HG03066 (cell line): ENCODE measurements around the gene ARHGAP4.

Experiments
- ATAC-seq: cut with Tn5 transposase; IDR thresholded peaks from one replicate; pipeline ENCODE4 v1.9.1; 2021; ENCODE audit warnings: low read depth; ENCODE audit not compliant: unreplicated experiment

Gene ARHGAP4

DNA sequence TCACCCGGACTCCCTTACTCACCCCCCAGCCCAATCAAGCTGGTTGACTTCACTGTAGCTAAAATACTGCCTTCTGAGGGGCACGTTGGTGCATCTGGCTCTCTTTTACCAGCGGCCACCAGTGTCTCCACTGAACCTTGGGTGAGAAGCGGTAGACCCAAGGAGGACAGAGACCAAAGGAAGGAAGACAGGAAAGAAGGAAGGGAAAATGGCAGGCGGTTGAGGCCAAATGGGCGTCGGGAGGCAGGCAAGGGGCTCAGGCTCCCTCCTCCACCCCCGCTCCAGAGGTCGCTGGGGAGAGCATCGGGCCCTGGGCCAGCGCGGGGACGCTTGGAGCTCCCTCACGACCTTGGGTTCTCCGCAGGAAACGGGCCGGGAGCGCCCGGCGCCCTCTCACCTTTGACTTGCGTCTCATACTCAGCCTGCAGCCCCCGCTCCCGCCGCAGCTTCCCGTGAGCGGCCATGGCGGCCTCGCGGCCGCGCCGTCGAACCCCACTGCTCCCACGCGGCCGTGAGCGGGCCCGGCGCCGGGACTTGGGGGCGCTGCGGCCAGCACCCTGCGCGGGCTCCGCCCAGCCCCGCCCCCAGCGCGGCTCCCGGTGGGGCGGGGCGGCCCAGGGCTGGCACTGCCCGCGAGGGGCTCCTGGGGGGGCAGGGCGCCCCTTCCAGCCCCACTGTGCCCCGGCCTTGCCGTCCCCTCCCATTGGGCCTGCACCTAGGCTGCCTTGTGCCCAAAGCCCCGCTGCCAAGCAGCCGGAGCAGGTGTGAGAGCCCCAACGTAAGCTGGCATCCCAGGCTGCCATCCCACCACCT, at the start of gene ARHGAP4:
TSS of gene ARHGAP4 (minus strand) at position 526 of the 813 bp plus-strand sequence. CDS start at position 464, 62 bp downstream.
- ATAC-seq = no peak

DNA sequence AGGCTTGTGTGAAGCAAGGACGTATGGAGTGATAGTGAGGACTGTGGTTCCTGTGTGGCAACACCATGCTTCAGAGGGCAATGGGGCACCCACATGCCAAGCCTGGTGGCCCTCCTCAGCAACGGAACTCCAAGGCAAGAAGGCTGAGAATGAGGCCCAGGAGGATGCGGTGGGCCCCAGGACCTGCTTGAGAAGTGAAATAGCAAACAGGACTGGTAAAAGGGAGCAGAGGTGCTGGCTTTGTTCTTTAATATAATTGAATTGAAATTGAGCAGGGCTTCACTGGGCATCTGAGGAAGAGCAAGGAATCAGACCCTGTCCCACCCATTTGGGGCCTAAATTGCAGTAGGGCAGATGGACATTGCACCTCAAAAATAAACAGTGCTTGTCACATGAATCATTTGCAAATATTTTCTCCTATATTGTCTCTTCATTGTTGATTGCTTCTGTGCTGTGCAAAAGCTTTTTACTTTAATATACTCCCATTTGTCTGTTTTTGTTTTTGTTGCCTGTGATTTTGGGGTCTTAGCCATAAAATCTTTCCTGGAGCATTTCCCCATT, 48.7 kb upstream of the ARHGAP4 start:
- ATAC-seq = no peak

DNA sequence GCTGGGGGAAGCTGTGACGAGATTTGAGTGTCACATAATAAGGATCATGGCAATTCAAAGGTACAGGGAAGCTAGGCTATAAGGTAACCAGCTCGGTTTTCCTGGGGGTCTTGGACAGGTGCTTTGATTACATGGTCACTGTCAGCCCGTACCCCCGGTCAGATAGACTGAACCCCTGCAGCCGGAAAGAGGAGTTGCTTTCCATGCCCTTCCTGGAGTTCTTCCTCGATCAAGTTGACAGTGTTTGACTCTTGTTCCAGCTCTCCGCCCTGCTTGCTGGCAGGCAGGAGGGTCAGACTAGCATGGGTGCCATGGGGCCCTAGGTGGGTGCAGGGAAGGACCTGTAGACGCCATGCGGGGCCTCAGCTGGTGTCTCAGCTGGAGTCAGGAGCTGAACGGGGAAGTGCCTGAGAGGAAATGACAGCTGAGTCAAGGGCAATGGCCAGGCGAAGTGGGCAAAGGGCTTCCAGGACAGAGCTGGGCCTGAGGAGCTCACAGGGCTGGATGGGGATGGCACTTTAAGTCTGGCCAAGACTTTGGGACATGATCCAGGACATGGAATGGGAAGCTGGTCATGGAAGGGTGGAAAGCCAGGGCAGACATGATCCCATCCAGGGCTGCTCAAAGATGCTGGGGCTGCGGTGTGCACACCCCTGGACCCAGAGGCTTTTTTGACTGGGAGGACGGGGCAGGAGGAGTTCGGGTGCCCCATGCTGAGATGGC, 48.1 kb upstream of the ARHGAP4 start:
- no peak for ATAC-seq

DNA sequence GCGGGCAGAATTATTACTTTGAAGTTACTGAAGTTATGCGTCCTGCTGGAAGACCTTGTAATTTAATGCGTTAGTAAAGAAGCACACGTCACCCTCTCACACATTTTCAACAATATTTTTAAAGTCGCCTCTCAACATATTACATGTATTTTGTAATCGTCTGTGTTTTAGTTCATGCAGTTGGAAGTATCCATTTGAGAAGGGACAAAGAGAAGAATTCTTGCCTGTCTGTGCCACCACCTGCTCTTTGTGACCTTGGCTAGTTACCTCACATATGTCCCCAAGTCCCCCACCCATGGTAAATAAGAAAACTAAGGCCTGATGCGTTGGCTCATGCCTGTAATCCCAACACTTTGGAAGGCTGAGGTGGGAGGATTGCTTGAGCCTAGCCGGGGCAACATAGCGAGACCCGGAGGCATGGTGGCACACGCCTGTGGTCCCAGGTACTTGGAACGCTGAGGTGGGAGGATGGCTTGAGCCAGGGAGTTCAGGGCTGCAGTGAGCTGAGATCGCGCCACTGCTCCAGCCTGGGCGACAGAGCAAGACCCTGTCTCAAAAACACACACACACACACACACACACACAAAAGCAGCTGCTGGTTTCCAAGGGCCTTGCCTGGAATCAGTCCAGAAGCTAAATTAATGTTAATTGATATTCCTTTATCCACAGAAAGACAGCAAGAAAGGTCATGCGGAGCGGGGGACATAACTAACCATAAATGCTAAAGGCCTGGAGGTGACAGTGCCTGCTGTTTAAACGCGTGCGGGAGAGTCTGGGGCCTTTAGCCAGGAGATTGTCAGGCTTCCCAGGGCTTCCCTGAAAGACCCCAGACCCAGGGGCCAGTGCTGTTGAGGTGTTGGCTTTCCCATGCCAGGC, 47.3 kb upstream of the ARHGAP4 start:
- ATAC-seq = no peak

DNA sequence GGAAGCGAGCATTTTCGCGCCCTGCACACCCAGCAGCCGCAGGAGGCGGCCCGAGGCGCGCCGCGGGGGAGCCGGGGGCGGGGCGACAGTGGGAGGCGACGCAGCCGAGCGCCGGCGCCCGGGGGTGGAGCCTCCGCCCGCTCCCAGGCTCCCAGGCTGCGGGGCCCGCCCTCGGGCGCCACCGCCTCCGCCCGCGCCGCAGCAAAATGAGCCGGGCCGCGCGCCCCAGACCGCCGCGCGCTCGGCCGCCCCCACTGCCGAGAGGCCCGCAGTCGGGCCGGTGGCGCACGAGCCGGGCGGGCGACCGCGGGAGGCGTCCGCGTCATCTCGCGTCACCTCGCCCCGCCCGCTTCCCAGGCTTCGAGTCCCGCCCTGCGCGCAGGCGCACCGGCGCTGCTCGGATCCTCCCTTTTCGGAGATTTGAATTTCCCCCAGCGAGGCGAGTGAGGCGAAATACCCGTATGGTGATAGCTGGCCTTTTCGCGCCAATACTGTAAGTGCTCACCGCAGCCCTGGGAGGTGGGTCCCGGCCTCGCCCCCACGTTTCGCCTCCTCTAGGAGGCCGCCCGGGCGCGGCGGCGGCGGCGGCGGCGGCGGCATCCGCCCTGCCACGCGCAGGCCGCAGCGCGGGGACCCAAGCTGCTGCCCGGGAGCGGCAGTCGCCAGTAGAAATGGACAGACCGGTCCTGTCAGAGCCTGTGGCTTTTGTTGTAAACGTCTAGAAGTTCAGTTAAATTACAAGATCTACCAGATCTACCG, 46.5 kb upstream of the ARHGAP4 start, which contains the start of gene TMEM187:
TSS of gene TMEM187 (plus strand) at position 387 of the 759 bp plus-strand sequence. CDS start 9,309 bp downstream, outside the sequence.
- ATAC-seq = peak; percentile 36

DNA sequence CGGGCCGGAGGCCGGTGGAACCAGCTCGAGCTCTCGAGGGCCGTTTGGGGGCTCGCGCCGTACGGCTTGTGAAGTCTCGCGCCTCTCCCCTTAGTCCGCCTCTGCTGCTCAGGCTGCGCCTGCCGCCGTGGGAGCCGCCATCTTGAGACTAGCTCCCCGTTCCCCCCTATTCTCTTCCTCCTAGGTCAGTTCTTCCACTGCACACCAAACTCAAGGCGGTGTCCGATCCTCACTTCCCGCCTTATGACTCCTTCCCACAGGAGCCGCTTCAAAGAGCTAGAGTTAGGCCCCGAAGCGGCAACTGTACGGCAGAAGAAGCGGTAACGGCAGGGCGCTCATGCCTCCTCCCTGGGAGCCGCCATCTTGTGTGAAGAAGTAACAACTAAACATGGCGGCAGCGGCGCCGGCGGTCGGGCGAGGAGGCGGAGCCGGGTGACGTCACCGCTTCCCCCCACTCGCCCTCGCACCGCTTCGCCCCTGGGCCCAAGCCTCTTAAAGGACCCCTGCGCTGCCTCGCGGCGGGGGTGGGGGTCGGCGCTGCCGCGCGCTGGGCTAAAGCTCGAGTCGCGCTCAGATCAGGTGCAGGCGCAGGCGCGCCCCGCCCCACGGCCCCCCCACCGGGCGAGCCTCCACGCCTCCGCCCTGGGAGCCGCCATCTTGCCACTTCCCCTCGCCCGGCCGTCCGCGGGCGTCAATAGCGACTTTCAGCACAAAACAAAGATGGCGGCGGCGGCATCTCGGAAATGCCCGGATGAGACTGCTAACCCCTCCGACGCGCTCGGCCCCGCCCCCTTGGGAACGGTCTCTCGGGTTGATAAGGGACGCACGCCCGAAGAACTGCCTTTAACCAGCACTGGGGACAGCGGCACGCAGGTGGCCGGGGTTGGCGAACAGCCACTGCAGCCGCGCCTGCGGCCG, 45.6 kb upstream of the ARHGAP4 start, which contains the start of gene HCFC1:
TSS of gene HCFC1 (minus strand) at position 369 of the 918 bp plus-strand sequence. CDS start 978 bp downstream, outside the sequence.
- ATAC-seq = peak; percentile 38

DNA sequence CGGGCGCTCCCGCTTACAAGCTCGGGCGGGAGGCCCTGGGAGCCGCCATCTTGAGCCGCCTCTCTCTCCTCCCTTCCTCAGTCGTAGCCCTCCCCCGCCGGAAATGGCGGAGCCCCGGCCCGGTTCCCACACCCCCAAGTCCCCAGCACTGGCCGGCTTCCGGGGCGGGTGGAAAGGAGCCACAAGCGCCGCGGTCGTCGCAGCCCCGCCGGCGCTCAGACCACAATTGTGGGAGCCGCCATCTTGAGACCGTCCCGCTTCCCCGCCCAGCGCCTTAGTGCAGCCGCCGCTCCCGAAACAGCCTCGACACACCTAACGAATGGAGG, 45.0 kb upstream of the ARHGAP4 start:
- ATAC-seq = peak; percentile 32

DNA sequence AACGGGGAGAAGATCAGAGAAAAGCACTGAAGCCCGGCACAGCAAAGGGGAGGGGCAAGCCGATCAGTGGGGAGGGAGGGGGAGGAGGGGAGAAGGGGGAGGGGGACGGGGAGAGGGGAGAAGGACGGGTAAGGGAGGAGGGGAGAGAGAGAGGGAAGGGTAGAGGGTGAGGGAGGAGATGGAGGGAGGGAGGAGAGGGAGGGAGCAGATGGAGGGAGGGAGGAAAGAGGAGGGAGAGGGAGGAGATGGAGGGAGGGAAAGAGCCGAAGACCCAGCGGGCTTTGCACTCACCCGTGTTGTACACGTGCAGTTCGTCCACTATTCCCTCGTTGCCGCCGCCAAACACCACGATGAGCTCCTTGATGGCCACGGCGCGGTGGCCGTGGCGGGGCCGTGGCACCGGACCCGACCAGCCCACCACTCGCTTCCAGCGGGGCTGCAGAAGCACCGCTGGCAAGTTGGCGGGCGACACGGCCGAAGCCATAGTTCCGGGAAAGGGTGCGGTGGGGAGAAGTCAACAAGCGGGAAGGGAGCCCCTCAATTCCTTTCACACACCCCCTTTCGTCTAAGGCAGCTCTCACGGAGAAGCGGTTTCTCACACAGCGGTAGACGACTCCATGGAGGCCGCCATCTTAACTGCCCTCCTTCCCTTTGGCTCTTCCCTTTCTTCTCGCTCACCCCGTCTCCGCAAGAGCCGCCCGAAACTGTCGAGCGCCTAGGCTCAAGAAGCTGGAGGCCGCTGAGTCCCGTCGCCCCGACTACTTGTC, 44.5 kb upstream of the ARHGAP4 start:
- peak; percentile 4 for ATAC-seq

DNA sequence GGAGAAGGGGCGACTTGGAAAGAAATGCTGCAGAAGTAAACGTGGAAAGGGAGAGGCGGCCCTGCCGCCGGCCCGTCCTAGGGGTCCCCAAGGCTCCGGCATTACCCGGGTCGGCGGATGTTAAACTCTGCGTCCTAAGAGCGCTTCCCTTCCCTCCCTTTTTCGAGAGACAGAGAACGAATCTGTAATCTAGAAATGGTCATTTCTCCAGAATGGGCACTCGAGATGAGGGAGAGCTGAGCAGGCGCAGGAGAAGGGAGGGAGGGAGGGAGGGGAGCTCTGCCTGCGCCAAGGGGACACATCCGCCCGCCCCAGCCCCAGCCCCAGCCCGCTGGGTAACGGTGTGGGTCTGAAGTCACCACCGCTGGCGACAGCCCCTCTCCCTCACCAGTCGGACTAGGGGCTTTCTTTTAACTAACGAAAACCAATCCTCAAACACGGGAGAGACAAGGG, 43.9 kb upstream of the ARHGAP4 start:
- no peak for ATAC-seq

DNA sequence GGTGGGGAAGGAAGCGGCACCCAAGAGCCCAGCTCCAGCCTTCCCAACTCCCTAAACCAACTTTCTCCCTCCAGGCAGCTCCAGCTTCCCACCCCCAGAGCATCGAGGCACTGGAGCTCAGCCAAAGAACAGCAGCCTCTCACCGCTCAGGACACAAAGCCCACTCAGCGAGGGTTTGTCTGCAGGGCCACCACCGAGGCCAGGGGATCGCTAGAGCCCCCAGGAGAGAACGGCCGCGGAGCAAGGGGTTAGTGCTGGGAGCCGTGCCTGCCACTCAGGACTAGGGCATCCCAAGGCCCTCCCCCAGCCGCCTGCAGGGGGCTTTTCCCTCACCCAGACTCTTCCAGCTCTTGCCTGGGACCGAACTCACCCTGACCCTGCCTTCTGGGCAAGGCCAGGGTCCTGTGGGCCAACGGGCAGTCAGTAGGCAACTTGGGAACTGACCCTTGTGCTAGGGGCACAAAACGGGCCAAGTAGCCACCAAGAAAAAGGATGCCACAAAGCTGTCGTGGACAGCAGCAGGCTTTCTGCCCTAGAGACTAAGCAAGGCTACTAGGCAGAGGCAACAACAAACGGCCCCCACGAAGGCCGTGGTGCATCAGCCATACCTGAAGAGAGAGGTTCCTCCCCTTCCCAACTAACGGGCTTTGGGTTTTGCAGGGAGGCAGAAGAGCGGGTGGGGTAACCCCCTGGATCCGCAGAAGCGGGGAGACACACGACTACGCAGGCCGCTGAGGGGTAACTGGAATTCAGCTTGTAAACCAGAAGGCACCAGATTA, 43.2 kb upstream of the ARHGAP4 start:
- no peak for ATAC-seq

DNA sequence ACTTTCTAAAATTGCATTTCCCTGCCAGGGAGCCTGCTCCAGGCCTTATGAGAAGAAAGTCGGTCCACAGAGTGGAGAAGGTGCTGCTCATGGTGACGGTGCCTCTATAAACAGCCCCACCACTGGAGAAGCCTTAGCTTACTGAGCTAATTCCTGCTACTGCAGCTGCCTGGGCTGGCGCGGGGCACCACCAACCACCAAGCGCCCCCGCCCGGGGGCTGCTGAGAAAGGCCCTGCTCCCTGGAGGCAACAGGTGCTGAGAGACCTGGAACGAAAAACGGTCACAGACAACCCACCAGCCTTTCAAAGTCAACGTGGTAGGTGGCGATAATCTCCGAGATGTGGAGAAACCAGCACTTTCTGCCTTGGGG, 42.7 kb upstream of the ARHGAP4 start:
- ATAC-seq = no peak

DNA sequence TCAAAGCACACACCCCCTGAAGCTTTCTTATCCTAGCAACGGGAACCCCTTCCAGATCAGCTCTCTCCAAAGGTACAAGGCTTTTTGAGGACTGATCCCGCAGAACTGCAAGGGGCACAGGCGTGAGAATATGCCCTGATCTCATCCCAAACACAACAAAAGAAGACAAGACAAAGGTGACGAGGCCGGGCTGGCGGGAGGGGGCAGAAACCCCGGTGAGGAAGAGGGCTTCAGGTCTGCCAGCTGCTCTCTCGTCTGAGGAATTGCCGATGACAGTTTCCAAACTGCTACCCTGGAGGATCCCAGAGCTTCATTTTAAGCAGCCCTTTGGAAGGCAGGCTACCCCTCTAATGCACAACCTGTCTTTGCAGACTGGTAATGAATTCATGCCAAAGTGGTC, 42.2 kb upstream of the ARHGAP4 start:
- ATAC-seq = no peak

DNA sequence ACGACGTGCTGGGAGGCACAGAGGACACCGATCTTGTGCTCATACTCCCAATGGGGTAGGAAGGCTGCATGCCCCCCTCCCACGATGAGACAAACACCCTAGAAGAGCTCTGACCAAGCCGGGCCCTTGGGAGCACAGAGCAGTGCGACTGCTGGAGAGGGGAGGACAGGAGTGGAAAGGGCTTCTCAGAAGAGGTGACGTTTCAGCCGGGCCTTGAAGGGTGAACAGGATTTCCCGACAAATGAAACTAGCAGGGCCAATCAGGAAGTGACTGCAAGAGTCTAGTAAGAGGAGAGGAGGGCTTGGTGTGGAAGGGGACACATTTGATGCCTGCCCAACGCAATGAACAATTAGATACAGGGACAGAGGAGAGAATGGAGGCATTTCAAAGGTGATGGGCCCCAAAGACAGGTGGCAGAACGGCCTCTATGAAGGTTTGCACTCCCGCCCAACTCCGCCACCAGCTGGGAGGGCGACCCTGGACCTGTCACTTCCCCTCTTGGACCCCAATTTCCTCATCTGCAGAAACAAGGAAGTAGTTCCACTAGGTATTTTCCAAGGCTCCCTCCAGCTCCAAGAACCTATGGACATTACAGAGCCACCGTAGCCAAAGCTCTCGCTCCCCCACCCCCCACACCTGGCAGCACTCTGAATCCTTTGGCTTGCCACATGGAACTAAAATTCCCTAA, 41.6 kb upstream of the ARHGAP4 start:
- no peak for ATAC-seq

DNA sequence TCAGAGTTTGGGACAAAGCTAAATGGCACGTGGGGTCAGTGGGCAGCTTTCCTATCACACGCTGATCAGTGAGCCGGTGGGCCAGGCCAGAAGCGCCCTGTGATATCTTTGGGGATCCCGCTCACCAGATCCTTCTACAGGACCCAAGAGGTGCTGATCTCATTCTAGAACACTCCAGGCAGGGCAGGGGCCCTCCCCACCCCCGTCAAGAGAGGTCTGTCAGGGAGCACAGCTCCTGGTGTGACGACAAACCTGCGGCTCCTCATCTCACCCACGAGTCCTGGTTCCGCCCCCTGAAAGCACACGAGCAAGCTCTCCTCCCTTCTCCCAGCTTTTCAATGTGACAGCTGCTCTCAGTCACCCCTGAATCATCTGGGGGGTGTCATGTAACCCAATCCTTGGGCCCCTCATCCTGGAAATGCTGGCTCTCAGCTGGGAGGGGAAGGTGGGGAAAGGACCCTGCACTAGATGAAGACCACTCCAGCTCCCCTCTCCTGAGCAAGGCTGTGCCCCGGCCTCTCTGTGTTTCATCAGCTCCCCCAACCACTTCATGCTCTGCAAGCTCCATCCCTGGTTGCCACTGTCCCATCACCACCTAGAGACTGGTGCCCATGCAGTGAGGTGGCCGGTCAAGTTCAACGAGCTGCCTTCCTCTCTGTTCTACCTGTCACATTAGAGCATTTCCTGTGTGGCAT, 40.9 kb upstream of the ARHGAP4 start:
- ATAC-seq = no peak

DNA sequence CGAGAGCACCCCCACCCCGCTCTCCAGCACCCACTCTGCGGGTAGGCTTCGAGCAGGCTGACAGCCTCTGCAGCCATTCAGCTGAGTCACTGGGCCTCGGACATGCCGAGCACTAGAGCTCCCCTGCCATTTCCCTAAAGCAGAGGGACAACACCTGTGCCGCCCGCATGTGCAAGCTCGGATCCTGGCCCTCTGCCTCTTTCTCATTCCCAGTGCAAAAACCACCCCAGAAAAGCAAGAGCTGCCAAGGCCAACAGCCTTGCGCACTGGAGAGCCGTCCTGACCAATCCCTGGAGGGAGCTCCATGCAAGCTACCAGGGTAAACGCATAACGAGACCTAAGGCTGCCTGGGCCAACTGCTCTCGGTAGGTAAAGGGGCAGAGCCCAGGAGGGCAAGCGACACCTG, 40.2 kb upstream of the ARHGAP4 start:
- no peak for ATAC-seq

DNA sequence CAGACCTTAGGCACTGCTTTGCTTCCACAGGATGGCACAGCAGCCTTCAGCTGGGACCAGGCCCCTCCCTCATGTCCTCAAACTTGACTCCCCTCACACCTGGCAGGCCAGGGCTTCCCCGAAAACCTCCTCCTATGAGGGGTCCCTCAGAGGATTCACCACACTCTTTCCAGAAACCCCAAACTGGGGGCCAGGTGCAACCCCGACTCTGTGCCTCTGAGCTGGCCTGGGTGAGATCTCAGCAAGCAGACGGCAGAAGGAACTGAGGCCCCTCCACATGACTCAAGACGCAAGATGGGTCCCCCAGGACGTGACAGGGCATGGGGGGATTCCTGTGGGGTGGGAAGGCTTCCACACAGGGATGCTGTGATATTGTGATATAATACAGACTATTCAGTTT, 39.3 kb upstream of the ARHGAP4 start:
- no peak for ATAC-seq
